ENCODE measurements around the gene ZBTB3. TPM values are rescaled to one million over a fixed set of nuclear protein-coding genes. Genes with fewer than 3 reads are reported as not detected.

The ZBTB3 gene
- polyA plus RNA-seq, 2 of the 4 experiments (the other 2 are of a cell fraction) = 2.0 to 3.1 TPM

GRCh38 chr11:62799486-62799885 lies 45.5 kb upstream of the ZBTB3 start:
- CTCF ChIA-PET = interaction anchor here (1.0 to 6.2 kb wide), 2 partner anchors 10 to 81 kb away, joined by 3 to 69 read pairs; partner anchors contain the start of genes SLC3A2, TMEM179B and TMEM223
- TF ChIP-seq BHLHE40 (IDR thresholded peaks at IDR 0.05; ENCODE audit: low read depth, low read length) = no peak
- no peak for TF ChIP-seq EP300 (IDR thresholded peaks at IDR 0.05)
- TF ChIP-seq HOXB5 (CRISPR knock-in tag; IDR thresholded peaks at IDR 0.05) = no peak
- TF ChIP-seq HES2 (IDR thresholded peaks at IDR 0.05) = no peak
- no peak for TF ChIP-seq KDM5A (IDR thresholded peaks at IDR 0.05)
- TF ChIP-seq CEBPB (IDR thresholded peaks at IDR 0.05) = no peak
- no peak for TF ChIP-seq RCOR1 (IDR thresholded peaks at IDR 0.05; ENCODE audit: low read depth, low read length)
- no peak for TF ChIP-seq NR3C1 (IDR thresholded peaks at IDR 0.05)
- no peak for TF ChIP-seq ELK1 (IDR thresholded peaks at IDR 0.05; ENCODE audit: low read depth, low read length)
- TF ChIP-seq MYC (IDR thresholded peaks at IDR 0.05; ENCODE audit: borderline replicate concordance, low read length) = no peak
- TF ChIP-seq RNF2 (IDR thresholded peaks at IDR 0.05; ENCODE audit: borderline replicate concordance, low read depth) = no peak
- TF ChIP-seq PHF8 (IDR thresholded peaks at IDR 0.05; ENCODE audit: borderline replicate concordance, low read depth) = no peak
- no peak for TF ChIP-seq ESRRA (IDR thresholded peaks at IDR 0.05; ENCODE audit: borderline replicate concordance, low read length)
- TF ChIP-seq NFE2L2 (conservative IDR thresholded peaks at IDR 0.05; ENCODE audit: low read length) = no peak
- TF ChIP-seq EHF (CRISPR knock-in tag; IDR thresholded peaks at IDR 0.05) = no peak
- DNase-seq (ENCODE audit: low read depth in 1 of 2, low spot score in 1 of 2) = no peak
- H3K4me1 ChIP-seq = peaks cover 7% of the 10 kb centered on the region; the same call in 2 of the 3 replicates
- H3K4me2 ChIP-seq = no peak overlapping the region
- no peak overlapping the region for H3K27ac ChIP-seq
- ATAC-seq = peak; percentile 6 to 14; a peak in 2 of 6 replicates
- WGBS (ENCODE audit: missing lambda C conversion rate) = 96% methylated on average over 10 of the region's 10 CpGs
- POLR2A ChIA-PET = no interaction called here
- H3K9me3 ChIP-seq = no peaks in the 10 kb centered on the region
- H3K4me3 ChIP-seq = no peak overlapping the region
- FAIRE-seq = no peak

GRCh38 chr11:62796281-62796680 lies 42.3 kb upstream of the ZBTB3 start:
- 89% methylated on average over 7 of the region's 7 CpGs for WGBS (ENCODE audit: missing lambda C conversion rate)
- H3K4me2 ChIP-seq = no peak overlapping the region
- no peak overlapping the region for H3K27ac ChIP-seq
- no peak for TF ChIP-seq EP300 (IDR thresholded peaks at IDR 0.05)
- no peak for TF ChIP-seq KDM1A (IDR thresholded peaks at IDR 0.05; ENCODE audit: low read depth)
- TF ChIP-seq ZFP36 (IDR thresholded peaks at IDR 0.05; ENCODE audit: borderline replicate concordance, partially characterized antibody) = no peak
- TF ChIP-seq NPAS2 (CRISPR knock-in tag; IDR thresholded peaks at IDR 0.05; ENCODE audit: borderline replicate concordance) = no peak
- no peak for TF ChIP-seq PBX3 (IDR thresholded peaks at IDR 0.05)
- TF ChIP-seq PHF8 (IDR thresholded peaks at IDR 0.05; ENCODE audit: borderline replicate concordance, low read depth) = no peak
- no peak for TF ChIP-seq RFX5 (IDR thresholded peaks at IDR 0.05)
- no peak for TF ChIP-seq ESRRA (IDR thresholded peaks at IDR 0.05; ENCODE audit: borderline replicate concordance, low read length)
- TF ChIP-seq SMC3 (IDR thresholded peaks at IDR 0.05) = no peak
- TF ChIP-seq ZNF302 (CRISPR knock-in tag; IDR thresholded peaks at IDR 0.05) = no peak
- TF ChIP-seq JUNB (IDR thresholded peaks at IDR 0.05) = no peak
- TF ChIP-seq TP53 (CRISPR knock-in tag; IDR thresholded peaks at IDR 0.05) = no peak
- TF ChIP-seq SREBF2 (IDR thresholded peaks at IDR 0.05) = no peak
- no peak for TF ChIP-seq FOXS1 (CRISPR knock-in tag; IDR thresholded peaks at IDR 0.05)
- no peak for TF ChIP-seq USF2 (IDR thresholded peaks at IDR 0.05)
- TF ChIP-seq ELK1 (IDR thresholded peaks at IDR 0.05; ENCODE audit: low read depth, low read length) = no peak
- no peak for TF ChIP-seq KDM5A (IDR thresholded peaks at IDR 0.05)
- no peak for TF ChIP-seq REST (IDR thresholded peaks at IDR 0.05)
- no peak for TF ChIP-seq MAZ (IDR thresholded peaks at IDR 0.05; ENCODE audit: borderline replicate concordance, low read depth, low read length)
- no peak for TF ChIP-seq HES2 (IDR thresholded peaks at IDR 0.05)
- CTCF ChIA-PET = interaction anchor here (0.6 to 4.7 kb wide), 3 partner anchors 10 to 67 kb away, joined by 3 to 49 read pairs (median 3); partner anchors contain the start of gene TMEM179B
- H3K4me1 ChIP-seq = peaks cover 7% of the 10 kb centered on the region; the same call in 2 of the 3 replicates
- POLR2A ChIA-PET = interaction anchor here (0.8 to 1.4 kb wide), 3 partner anchors 10 to 45 kb away, joined by 4 to 5 read pairs (median 5); no protein-coding TSS in a partner anchor
- H3K9me3 ChIP-seq = no peaks in the 10 kb centered on the region
- no peak overlapping the region for H3K4me3 ChIP-seq
- FAIRE-seq (no peak), ATAC-seq (no peak), DNase-seq (ENCODE audit: low read depth in 1 of 2, low spot score in 1 of 2) (no peak)
